ENCODE data around the gene BGLAP.
A peak's percentile ranks its signal among the peaks of the same experiment; 100 is the strongest.

The BGLAP gene

DNA sequence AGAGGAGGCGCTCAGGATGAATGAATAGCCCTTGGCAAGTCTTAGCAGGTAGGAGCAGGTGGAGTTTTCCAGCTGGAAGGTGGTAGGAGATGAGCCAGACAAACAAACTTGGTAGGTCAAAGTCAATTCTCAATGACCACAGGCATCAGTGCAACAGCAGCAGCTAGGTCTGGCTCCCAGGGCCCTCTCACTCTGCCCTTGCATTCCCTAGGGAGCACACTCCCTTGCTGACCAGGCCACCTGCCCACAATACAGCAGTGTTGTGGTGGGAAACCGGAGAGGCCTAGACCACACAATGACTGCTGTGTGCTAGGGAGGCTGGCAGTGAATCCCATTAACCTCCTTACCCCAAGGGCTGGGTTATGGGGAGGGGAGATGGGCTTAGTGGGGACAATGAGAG lies 18.9 kb downstream of the BGLAP start:
- no peak for DNase-seq

DNA sequence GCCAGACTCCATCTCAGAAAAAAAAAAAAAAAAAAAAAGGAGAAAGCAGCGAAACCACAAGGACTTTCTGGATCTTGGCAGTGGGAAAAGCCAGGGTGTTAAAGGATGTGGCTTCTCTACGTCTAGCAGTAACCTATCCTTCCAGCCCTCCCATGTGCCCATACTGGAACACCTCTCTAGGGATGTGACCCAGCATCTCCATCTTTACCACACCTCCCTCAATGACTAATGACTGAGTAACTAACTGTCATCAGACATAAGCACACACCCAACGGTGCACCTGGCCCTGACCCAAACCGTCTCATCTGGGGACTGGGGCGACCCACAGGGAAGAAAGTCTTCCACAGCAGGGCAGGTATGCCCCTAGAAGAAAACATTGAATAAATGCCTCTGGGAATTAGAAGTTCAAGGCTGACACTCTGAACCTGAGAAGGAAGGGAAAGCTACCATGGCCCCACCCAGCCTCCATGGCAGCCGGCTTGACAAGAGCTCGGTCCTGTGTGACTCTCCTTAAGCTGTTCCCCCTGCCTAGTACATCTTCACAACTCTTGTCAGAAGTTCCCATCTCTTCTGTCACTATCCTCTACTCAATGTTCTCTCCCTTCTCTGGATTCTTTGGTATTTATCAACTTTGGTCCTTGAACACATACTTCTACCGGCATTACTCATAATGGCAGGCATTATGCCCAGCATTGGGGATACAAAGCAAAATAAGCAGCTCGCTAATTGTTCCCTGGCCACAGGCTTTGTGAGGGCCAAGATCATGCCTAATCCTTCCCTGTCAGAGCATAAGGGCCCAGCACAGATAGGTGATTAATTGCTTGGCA lies 20.7 kb downstream of the BGLAP start:
- no peak for DNase-seq

DNA sequence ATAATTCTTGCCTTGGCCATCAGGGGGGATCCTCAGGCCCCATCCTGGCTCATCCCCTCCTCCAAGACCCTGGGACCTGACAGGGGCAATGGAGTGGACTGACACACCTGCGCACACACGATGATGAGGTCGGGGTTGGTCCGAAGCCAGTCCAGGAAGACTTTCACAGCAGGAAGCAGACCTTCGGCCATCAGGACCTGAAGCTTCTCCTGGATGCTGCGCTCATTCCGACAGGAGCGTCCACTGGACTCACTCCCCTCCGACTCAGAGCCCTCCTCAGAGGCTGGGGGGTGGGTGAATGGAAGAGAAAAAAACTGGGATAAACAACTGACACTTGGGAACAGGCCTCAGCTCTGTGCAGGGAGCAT lies 21.3 kb downstream of the BGLAP start:
- DNase-seq: no peak

DNA sequence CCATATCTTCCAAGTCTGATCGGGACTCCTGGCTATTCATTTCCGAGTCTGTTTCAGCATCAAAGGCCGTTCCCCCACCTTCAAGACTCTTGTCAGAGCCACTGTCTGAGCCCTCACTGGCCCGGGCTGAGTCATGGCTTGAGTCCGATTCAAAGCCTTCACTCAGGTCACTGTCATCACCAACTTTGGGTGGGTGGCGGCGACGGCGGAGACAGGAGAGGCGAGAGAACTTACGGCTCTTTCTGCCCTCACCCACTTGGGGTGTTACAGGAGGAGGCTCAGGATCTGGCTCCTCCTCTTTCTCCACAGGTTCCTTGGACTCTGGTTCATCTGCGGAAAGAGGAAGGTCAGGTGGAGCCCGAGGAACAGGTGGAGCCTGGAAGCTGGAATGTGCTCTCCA lies 24.1 kb downstream of the BGLAP start:
- no peak for DNase-seq

DNA sequence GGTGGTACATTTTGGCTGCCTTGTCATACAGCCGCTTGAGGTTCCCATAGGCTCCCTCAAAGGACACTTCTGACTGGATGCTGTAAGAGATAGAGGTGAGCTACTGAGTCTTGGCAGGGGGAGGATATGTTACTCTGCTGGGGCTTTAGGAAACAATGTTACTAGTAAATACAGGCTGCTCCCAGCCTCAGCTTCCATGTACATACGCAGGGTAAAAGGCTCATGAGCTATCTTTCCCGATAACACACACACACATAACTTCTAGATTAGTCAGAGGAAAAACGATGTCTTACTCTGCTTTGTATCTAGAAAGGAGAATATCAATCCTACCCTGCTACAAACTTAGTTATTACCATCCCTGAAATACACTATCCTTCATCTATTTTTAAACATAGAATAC lies 26.4 kb downstream of the BGLAP start:
- DNase-seq: no peak

DNA sequence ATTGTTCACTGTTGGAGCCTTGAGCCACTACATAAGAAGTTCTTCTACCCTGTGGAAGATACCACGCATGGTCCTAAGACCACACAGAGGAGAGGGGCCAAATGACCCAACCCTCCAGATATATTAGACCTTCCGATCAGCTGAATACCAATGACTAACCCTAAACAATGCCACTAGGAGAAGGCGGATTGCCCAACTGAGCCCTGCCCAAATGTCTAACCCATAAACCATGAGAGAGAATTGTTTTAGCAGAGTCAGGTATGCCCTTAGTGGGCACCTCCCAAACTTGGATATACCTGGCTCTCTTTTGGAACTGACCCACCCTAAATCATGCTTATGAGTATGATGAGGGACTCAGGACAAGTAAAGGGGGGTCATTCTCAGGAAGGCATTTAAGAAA lies 28.3 kb downstream of the BGLAP start:
- DNase-seq: no peak

DNA sequence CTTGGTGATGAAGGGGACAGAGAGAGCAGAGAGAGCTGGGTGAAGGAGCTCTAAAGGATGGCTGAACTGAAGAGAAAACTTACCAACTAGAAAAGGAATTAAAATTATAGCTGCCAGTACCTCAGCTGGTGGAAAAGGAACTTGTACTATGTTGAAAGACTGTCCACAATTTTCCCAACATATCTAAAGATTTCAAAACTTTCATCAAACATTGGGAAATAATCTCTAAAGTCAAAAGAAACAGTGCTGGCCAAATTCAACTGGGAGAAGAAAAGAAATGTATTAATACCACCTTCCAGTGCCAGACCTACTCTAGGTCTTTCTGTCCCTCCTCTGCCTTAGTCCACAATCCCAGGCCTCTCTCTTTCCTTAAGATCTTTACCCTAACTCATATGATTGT lies 34.5 kb downstream of the BGLAP start:
- DNase-seq: no peak

DNA sequence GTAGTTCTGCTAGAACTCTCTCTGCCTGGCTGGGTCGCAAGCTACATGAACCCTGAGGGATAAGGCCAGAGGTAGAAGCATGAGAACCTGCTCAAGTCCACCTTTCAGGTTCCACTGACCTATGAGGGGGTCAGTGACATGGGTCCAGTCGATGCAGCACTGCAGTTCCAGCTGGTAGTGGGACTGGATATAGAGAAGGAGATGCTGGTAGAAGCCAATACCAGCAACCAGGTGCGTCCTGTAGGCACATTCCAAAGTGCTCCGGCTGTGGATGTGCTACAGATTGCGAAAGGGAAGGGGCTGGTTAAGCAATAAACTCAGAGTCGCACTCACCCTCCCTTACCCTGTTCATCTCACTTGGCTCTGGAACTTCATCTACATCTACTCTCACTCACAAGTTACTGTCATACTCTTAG lies 35.0 kb downstream of the BGLAP start:
- no peak for DNase-seq

DNA sequence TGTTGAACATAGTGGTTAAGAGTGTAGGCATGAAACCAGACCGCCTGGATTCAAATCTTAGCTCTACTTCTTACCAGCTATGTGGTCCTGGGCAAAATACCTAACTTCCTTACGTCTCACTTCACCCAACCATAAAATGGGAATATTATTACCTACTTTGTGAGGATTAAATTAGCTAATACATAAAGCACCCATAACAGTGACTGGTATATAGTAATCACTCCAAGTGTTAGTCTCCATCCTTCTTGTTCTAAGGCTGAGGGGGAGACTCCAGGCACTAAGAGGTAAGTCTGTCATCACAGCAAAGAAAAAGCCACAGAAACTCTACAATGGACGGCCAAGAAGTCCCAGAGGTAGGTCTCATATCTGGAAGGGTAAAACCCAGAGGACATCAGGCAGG lies 37.9 kb downstream of the BGLAP start:
- no peak for DNase-seq

DNA sequence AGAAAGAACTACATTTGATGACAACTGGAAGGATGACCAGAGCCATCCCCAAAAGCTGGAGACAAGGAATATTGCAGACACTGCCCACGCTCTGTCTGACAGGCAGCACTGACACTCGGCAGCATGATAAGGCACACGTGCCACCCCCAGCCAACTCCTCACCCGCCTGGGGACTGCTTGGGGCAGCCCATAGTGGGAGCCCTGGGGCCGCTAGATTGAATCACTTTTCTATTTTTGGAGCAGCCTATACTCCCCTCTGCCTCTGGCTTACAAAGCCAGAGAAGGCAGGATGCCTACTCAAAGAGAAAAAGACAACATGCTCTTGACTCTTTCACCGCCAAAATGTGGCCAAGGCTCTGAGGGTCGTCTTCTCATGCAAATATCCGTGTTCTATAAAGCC lies 39.3 kb downstream of the BGLAP start:
- no peak for DNase-seq

DNA sequence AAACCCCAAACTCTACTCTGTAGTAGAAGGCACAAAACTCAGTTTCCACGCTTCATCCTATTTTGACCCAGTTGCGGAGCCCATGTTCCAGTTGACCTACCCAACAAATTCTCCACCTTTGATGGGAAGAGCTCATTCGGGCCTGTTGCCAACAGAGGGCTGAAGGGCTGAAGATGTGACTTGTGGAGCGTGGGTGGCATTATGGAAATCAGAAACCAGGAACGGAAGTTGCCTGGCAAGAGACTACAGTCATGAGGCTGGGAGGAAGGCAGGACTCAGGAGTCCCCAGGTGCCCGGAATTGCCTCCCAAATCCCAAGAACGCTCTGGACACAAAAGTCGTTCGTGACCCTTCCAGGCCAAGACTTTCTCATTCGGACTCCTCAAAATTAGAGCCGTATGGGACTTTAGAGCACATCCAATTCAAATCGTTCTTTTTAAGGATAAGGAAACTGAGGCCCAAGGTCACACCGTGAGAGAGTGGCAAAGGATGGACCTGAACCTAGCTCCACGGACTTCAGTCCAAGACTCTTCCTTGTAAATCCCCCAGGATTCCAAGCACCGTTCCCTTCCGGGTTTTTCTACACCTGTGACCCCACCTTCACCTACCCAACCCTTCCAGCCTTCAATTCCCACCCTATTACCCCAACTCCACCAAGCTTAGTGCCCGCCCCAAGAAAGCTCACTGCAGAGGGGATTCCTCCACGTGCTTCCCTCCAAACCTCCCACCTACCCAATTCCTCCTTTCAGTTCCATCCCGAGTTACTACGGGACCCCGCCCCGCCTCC lies 39.9 kb downstream of the BGLAP start:
- peak; percentile 76 for DNase-seq

DNA sequence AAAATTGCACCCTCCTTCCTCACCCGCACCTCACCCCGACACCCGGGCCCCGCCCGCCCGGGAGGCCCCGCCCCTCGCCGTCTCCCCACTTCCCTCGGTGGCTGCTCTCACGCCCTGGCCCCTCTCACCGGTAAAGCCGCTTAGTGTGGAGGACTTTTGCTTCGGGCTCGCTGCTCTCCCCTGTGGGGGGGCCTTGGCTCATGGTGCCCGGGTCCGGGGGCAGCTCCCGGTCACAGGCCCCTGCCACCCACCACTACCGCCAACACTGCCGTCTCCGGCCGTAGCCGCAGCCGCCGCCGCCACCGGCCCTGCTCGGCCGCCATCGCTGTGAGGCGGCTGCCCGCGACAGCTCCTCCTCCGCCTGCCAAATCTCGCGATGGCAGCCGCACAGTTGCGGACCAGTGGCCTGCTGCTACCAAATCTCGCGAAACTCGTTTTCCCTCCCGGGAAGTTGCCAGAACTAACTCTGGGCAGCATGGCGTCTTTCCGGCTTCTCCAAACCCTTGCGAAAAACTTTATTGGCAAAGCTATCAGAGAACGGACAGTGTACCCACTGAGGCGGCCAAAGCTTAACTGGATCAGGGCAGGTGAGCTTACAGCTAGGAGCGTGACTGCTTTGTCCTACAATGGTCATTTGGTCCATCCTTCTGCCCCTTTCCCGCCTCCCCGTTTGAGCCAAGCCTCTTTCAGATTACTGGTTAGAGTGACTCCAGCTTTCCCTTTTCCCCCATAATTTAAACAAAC lies 40.7 kb downstream of the BGLAP start, which contains the start of gene SMG5:
TSS of gene SMG5 (minus strand) at position 347 of the 744 bp plus-strand sequence. CDS start at position 202, 145 bp downstream.
- peak; percentile 100 for DNase-seq

DNA sequence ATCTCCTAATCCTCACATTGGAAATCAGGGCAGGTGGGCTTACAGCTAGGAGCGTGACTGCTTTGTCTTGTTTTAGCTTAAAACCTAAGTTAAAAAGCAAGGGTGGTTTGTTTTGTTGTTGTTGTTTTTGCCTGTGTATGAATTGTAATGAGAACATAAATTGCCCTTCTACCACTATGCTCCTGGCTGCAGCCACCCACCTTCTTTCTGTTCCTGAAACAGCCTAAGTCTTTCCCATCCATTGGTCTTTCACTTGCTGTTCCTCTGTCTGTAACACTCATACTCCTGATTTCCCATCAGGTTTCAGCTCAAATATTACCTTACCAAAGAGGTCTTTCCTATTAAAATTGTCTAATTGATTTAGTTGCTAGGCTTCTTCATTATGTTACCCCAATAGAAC lies 41.5 kb downstream of the BGLAP start:
- DNase-seq: no peak

DNA sequence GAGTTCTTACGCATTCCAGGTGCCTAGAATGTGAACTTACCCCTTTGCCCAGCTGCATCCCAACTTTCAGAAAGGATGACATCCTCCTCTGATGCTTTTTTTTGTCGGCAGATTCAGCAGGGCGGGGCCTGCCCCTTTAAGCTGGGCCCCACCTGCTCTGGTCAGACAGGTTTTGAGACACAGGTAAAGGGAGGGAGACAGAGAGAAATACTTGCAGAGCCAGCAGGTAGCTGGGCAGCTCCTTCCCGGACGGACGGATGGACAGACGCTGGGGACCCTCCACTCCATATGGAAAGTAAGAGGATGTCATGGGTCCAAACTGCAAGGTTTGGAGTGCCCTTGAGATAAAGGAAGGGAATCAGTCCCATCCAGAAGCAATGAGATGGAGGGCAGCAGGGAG lies 42.1 kb downstream of the BGLAP start, which contains the start of gene TMEM79:
TSS of gene TMEM79 (plus strand) at position 214 of the 400 bp plus-strand sequence. CDS start 902 bp downstream, outside the sequence.
- DNase-seq: no peak

DNA sequence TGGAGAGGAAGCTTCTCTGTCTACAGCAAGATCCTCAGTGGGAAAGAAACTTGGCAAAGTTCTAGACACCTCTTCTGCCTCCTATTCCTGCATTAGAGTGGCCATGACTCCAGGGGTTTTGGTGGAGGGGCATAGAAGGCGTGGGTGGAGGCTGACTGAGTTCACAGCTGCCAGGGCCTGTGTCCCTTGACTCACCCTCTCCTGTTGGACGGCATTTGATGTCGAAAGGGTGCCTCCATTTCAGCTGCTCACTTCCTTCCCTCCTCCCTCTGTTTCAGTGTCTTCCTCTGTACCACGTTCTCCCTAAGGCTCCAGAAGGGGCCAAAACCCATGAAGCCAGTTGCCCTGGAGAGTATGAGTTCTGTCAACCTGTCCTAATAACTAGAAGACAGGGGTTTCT lies 42.8 kb downstream of the BGLAP start:
- no peak for DNase-seq

DNA sequence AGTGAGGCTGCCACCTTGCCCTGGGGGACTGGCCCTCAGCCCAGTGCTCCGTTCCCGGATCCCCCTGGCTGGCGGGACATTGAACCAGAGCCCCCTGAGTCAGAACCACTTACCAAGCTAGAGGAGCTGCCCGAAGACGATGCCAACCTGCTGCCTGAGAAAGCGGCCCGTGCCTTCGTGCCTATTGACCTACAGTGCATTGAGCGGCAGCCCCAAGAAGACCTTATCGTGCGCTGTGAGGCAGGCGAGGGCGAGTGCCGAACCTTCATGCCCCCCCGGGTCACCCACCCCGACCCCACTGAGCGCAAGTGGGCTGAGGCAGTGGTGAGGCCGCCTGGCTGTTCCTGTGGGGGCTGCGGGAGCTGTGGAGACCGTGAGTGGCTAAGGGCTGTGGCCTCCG lies 43.5 kb downstream of the BGLAP start:
- no peak for DNase-seq

DNA sequence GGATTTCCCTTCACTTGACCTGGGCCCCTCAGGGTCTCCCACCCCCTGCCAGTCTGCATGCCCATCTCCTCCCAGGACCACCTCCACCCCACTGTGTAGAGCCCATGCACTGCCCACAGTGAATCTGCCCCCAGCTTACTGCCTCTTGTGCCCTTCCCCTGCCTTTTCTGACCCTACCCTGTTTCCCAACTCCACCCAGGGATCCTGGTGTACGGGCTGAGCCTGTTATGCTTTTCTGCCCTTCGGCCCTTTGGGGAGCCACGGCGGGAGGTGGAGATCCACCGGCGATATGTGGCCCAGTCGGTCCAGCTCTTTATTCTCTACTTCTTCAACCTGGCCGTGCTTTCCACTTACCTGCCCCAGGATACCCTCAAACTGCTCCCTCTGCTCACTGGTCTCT lies 44.1 kb downstream of the BGLAP start:
- DNase-seq: no peak

DNA sequence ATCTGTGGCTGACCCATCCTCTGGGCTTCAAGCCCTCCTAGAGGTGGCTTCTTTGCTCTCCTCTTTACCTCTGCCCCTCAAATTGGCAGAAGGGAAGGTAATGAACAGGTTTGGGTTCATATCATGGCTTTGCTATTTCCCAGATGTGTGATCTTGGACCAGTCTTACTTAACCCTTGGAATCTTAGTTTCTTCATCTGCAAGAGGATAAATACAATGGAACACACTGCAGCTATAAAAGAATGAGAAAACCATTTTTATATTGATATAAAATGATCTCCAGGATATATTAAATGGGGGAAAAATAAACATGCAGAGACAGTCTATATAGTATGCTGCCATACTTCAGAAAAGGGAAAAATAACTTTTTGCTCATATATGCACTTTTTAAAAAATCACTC lies 47.9 kb downstream of the BGLAP start:
- no peak for DNase-seq

DNA sequence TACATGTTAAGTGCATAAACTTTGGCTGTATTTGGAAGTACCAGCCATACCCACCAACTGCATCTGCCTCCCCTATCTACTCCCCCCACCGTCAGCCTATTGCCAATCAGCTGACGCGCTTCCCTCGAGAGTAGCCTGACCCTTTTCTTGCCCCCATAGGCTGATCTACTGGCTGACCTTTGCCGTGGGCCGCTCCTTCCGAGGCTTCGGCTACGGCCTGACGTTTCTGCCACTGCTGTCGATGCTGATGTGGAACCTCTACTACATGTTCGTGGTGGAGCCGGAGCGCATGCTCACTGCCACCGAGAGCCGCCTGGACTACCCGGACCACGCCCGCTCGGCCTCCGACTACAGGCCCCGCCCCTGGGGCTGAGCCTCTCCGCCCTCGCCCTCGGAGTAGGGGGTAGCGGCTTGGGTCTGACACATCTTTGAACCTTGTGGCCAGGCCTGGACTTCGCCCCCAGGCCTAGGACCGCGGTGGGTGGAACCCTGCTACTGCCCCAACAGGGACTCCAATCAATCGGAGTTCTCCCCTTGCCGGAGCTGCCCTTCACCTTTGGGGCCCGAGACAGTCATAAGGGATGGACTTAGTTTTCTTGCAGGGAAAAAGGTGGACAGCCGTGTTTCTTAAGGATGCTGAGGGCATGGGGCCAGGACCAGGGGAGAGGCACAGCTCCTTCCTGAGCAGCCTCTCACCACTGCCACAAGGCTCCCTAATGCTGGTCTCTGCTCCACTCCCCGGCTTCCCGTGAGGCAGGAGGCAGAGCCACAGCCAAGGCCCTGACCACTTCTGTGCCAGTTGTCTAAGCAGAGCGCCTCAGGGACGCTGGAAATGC lies 49.5 kb downstream of the BGLAP start:
- peak; percentile 89 for DNase-seq
